Epithelial cell of prostate (primary cell): ENCODE data around the gene MROH9.

Experiments used
- DNase-seq: peaks from one replicate; pipeline ENCODE4 v3.0.0-alpha.2; 2011; ENCODE audit warnings: low read depth, low spot score
- H3K27ac ChIP-seq: fragments of 450-650 bp; 2 replicates; pipeline ENCODE4 v1.5.1; 2017; ENCODE audit warnings: mild to moderate bottlenecking

MROH9 gene

DNA sequence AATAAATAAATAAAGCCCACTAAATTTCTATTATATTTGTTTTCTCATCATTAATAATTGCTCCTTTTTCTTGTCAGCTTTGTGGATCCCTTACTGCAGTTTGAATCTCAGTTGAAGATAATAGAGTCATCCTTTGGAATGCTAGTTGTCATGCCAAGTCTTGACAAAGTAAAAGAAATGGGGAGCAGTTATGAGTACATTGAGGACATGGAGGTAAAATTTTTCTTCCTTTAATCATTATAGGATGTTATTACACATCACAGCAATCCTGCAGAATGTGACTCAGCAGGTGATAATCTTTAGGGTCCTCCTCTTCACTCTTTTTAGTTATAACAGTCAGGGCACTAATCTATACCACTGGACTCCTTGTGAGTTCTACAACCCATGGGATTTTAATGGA, 24.1 kb downstream of the MROH9 start:
- peak overlapping the region; percentile 33 for H3K27ac ChIP-seq
- peak; percentile 12 for DNase-seq

DNA sequence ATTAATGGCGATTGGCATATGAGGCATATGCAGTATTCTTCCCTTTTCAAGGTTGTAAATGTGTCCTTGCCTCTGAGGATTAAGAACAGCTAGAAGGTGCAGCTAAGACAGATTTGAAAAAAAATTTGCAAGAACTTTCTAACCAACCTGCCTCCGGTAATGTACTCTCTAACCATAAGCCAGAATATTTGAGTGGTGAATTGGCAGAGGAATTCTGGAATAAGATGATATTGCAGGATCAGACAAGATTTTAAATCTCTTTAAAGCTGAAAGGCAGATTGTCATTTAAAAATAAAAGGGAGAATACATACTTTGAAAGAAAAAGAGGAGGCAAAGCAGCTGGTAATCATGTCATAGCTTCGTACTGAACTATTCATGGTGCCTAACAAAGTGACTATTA, 29.2 kb downstream of the MROH9 start:
- DNase-seq: no peak
- H3K27ac ChIP-seq: no peak overlapping the region

DNA sequence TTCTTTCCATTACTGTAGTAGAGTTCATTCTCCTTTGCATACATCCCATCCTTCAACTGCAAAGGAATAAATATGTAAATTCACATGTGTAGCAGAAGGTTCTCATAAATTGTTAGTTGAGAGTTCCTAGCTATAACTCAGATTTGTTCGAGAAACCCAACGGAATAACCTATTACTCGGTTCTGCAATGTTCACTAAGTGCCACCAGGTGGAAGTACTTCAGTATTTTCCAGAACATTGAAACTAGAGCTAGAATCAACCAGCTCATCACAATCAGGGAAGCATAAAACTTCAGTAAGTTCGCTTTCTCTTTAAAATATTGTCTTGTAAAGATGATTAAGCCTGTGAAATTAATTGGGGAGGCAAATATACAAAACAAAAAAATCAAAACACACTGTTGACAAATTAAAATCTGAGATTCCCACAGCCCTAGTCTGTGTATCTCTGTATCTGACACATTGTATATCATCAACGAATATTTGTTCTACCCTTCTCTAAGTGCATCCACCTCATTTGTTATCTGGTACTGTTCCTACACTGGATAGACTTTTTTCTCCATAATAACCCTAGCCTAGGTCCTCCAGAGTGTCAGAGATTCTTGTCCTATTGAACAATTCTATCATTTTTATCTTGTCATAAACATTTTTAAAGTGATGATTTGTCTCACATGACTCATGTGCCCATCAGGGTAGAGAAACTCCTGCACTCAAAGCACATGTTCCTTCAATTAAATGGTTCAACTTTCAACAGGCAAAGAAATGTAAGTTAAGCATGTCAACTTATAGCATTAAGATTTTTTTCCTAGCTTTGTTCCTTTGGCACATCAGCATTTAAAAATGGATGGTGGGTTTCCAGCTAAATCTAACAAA, 31.9 kb downstream of the MROH9 start:
- no peak for DNase-seq
- no peak overlapping the region for H3K27ac ChIP-seq

DNA sequence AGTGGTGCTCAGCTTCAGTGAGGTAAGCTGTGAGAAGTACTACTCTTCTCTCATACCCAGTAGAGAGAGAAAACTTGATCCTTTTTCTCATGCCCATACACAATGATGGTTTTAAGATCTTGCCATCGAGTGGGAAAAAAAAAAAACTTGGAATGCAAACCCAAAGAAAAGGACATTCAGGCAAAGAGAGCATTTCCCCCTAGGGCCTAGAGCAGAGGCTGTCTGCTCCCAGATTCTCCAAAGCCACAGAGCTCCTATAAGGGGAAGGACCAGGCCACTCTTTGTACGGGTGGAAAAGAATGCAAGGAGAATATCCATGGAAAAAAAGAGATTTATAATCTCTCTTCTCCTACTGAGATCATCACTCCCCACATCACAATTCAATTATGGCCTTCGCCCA, 34.9 kb downstream of the MROH9 start:
- DNase-seq: no peak

DNA sequence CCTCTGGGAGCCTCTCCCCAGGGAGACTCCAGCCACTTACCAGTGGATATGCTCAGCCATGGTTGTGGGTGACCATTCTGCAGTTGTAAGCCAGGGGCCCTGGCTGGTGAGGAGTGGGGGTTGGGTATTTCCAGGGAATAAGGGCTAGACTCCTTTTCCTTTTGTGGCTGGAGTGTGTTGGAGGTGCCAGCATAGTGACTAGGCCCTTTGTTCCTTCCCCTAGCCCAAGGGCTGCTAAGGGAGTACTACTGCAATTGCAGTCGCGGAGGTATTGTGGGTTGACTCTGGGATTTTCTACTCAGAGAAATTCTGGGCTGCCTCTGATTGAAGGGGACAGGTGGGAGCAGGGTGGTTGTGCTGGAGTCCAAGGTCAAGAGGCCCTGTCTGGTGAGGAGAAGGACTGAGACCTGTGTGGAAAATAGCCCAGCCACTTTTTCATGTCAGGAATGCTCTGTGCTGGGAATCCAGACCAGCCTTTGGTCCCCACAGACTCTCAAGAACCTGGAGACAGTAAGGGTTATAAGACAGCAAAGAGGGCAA, 43.1 kb downstream of the MROH9 start:
- no peak overlapping the region for H3K27ac ChIP-seq
- no peak for DNase-seq

More for the DNA sequence above, 34.9 kb downstream of the MROH9 start:
- H3K27ac ChIP-seq: no peak overlapping the region

DNA sequence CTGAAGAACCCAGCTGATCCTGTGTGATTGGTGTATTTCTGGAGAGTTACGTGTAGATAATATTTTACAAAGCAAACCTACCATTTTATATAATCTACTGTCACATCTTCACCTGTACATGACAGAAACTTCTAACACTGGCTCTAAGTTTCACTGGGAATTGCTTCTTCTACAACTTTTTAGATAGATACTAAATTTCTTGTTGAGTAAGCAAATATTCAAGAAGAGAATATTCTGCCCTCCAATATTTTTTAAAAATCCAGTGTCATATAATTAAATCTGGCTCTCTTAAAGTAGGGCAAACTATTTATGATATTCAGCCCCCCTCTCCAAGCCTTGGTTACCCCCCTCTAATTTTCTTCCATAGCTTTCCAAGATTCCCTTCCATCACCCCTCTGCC, 50.1 kb downstream of the MROH9 start:
- DNase-seq: no peak
- no peak overlapping the region for H3K27ac ChIP-seq

DNA sequence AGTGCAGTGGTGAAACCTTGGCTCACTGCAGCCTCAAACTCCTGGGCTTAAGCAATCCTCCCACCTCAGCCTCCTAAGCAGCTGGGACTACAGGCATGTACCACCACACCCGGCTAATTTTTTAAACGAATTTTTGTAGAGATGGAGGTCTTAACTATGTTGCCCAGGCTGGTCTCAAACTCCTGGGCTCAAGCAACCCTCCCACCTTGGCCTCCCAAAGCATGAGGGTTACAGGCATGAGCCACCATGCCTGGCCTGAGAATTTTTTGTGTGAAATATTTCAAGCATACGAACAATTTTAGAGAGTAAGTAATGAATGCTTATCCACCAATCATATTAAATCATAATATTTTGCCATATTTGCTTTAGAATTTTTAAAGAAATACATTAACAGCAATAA, 51.6 kb downstream of the MROH9 start:
- no peak overlapping the region for H3K27ac ChIP-seq
- no peak for DNase-seq

DNA sequence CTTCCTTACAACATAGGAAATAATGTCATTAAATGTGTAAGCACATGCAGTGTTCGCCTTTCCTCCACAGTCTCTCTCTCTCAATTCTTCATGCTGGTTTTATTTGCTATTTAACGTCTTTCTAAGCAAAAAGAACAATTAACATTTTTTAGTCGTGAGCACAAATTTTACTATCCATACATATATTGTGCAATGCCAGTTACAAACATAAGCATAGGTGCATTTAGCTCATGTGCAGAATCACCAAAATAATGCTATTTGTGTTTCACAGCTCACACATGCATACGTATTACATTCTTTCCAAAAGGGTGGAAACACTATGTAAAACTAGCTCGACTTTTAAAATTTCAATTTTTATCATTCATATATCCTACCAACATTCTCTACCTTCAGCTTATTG, 52.1 kb downstream of the MROH9 start:
- no peak overlapping the region for H3K27ac ChIP-seq
- DNase-seq: no peak

DNA sequence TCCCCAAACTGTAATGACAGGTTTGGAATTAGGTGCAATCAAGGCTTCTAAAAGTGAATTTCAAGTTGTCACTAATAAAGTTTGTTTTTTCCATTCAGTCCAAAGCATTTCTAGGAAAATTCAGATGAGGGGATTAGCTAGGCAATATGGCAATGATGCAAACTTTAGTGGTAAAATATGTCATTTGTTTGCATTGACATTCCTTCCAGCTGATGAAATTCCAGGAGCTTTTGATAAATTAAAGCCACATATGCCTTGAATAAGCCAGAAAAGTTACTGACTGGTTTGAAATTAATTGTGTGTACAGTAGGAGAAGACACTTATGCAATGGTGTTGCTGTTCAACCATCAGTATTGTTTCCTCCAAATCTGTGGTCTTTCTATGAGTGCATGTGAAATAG, 57.8 kb downstream of the MROH9 start:
- H3K27ac ChIP-seq: no peak overlapping the region
- no peak for DNase-seq

DNA sequence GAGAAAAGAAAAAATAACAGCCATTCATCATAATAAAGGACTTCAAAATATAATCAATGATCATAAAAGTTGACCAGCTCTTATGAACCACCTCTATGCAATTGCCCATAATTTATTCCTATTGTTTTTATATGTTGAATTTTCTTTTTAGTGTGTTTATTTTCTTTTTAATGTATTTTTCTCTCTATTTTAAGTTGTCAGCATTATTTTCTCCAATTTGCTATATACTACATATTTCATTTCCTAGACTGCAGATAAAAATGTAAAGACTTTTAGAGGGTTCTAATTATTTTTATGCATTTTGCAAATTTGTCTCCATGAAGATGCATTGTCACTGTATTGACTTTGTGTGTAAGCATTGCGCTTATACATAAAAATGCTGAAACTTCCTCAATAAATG, 58.4 kb downstream of the MROH9 start:
- no peak for DNase-seq
- no peak overlapping the region for H3K27ac ChIP-seq

DNA sequence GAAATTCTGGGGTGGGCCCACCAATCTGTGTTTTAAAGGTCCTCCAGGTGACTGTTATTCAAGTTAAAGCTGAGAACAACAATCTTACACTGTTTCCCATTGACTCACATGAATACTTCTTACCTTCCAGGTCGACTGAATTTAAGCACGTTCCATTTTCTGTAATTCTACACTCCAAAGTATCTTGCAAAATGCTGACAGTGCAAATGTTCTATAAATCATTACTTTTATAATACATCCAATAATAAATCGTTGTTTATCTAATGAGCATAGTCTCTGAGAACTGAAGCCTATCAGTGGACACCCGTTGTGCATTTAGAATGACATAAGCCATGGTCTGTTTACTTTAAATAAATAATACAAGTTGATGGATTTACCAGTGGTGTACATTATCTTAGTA, 79.5 kb downstream of the MROH9 start:
- DNase-seq: no peak
- no peak overlapping the region for H3K27ac ChIP-seq

DNA sequence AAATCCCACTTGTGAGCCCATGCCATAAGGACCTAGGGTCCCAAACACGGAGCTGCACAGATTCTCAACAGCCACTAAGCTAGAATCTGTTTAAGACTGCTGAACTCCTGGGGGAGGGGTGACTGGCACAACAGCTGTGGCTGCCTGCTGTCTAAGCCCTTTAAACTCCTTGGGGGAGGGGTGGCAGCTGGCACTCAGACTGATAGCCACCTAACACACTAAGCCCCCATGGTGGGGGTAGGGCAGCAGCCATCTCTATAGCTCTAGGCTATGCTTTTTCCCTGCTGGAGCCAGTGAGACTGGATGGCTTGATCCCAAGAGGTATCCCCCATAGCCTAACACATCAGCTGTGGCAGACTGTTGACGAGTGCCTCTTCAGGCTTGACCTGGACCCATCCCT, 82.1 kb downstream of the MROH9 start:
- DNase-seq: no peak
- no peak overlapping the region for H3K27ac ChIP-seq

DNA sequence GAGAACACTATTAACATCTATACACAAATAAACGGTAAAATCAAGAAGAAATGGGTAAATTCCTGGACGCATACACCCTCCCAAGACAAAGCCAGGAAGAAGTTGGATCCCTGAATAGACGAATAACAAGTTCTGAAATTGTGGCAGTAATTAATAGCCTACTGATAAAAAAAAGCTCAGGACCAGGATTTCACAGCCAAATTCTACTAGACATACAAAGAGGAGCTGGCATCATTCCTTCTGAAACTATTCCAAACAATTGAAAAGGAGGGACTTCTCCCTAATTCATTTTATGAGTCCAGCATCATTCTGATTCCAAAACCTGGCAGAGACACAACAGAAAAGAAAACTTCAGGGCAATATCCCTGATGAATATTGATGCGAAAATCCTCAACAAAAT, 84.6 kb downstream of the MROH9 start:
- H3K27ac ChIP-seq: no peak overlapping the region
- DNase-seq: no peak

DNA sequence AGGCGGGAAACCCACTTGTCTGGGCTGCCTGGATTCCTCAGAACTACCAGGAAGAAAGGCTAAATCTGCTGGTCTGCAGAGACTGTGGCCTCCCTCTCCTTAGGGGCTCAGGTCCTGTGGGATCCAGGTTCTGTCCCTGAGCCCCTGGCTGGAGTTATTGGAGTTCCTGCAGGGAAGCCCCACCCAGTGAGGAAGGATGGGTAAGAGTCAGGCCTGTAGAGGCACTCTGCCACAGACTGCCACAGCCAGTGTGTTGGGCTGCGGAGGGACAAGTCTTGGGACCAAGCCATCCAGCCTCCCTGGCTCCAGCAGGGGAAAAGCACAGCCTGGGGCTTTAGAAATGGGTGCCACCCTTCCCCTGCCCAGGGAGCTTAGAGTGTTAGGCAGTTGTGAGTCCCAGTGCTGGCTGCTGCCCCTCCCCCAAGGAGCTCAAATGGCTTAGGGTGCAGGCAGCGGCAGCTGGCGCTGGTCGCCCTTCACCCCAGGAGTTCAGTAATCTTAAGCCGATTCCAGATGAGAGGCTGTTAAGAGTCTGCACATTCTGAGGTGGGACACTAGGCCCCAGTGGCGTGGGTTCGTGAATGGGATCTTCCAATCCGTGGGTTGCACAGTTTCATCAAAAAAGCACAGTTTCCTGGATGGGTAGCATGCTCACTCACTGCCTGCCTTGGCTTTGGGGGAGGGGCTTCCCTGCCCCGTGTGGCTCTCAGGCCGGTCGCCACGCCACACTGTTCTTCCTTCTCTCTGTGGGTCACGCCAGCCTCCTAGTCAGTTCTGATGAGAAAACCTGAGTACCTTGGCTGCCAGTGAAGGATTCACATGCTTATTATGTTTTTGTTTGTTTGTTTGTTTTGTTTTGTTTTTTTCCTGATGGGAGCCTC, 97.7 kb downstream of the MROH9 start:
- DNase-seq: no peak
- H3K27ac ChIP-seq: no peak overlapping the region

DNA sequence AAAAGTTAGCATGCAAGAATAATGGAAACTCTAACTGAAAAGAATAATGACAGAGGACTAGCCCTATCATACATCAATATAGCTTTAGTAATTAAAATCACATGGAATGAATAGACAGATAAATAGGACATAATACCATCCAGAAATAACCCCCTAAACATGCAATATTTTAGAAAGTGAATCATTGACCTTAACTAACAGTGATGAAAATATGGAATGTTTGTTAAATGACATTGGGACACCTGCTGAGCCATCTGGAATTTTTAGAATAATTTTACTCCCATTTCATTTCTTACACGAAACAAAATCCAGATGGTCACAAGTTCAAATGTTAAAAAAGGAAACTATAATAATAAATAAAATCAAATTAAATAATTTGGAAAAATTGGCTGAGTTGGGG, 102.3 kb downstream of the MROH9 start:
- DNase-seq: no peak
- H3K27ac ChIP-seq: no peak overlapping the region

DNA sequence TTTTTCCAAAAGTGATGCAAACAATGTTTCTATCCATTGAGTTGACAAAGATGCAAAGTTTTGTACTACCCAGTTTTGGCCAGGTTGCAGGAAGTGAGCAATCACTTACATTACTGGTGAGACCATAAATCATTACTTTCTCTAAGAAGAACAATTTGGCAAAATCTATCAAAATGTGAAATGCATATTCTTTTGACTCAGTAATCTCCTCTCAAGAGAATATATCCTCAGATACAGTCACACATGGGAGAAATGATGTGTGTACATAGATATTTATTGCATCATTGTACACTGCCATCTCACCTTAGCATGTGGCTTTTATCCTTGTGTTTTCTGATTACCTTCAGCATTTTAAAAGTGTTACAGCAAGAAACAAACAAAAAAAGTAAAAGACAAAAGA, 103.0 kb downstream of the MROH9 start:
- no peak for DNase-seq

DNA sequence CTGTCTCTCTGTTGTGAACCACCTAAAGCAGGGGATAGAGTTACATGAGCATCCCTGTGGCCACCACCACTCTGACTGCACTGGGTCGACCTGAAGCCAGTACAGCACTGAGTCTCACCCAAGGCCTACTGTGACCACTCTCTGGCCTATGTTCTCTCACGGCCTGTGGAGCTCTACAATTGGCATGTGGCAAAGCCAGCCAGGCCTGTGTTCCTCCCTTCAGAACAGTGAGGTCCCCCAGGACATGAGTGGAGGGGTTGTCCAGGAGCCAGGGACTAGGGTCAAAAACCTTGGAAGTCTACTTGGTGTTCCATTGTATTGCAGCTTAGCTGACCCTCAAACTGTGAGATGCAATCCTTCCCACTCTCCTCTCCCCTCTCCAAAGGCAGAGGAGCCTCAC, 112.7 kb downstream of the MROH9 start:
- no peak overlapping the region for H3K27ac ChIP-seq
- no peak for DNase-seq

More for the DNA sequence above, 103.0 kb downstream of the MROH9 start:
- no peak overlapping the region for H3K27ac ChIP-seq

DNA sequence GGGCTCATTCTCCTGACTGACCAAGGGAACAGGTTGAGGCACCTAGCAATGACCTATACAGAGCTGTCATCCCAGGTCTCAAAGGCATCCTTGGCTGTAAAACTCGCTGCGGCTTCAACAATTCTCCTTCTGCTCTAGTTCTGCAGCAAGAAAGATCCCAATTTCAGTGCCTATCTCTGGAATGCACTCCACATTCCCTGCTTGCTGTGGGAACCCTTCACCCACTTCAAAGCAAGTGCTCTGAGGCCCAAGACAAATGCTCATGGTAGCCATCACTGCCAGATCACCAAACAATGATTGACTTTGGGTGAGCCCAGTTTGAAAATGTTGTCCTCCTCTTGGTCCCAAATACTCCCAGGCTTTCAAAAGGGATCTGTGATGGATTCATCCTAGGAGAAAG, 117.6 kb downstream of the MROH9 start:
- no peak overlapping the region for H3K27ac ChIP-seq
- DNase-seq: no peak

DNA sequence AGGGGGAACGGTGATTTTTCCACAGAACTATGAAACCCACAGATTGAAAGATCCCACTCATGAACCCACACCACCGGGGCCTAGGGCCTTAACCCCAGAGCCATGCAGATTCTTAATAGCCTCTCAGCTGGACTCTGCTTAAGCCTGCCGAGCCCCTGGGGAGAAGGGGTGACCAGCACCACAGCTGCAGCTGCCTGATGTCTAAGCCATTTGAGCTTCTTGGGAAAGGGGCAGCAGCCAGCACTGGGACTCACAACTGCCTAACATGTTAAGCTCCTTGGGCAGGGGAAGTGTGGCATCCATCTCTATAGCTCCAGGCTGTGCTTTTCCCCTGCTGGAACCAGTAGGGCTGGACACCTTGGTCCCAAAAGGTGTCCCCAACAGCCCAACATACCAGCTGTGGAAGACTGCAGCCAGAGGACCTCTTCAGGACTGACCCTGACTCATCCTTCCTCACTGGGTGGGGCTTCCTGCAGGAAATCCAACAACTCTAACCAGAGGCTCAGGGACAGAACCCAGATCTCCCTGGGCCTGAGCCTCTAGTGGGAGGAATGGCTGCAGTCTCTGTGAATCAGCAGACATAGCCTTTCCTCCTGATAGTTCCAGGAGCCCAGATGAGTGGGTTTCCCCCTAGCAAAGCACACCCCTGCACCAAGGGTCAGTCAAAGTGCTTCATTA, 120.8 kb downstream of the MROH9 start:
- H3K27ac ChIP-seq: no peak overlapping the region
- no peak for DNase-seq

DNA sequence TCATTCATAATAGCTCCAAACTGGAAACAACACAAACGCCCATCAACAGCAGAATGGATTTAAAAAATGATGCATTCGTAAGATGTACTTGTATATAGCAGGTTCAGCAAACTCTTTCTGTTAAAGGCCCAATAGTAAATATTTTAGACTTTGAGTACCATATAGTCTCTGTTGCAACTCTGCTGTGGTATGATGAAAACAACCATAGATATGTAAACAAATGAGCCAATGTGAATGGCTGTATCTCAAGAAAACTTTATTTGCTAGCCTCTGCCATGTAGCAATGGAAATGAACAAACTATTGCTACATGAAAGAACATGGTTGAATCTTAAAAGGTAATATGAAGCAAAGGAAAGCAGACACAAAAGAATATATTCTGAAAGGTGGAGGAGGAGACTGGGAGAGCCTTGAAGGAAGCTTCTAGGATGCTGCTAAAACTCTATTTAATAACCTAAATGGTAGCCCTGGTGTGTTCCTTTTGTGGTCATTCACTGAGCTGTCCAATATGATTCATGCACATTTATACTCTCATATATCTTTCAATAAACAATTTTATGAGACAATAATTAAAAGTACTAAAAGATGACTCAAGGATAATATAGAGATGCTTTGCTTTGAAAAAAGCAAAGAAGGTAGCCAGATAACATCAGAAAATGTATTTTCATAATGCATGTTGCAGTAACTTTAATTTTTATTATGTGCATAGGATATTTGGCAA, 126.2 kb downstream of the MROH9 start:
- no peak for DNase-seq
- no peak overlapping the region for H3K27ac ChIP-seq
